ENCODE measurements around the gene MRPL9.

Gene MRPL9

GRCh38 chr1:151716771-151717631 lies 46.3 kb downstream of the MRPL9 start, which contains the start of gene CELF3:
TSS of gene CELF3 (minus strand) at chr1:151716803. CDS start at chr1:151716020, 783 bp downstream.
- H3K9ac ChIP-seq (ENCODE audit: low read length): peak within 1 kb of the TSS; percentile 42
- peaks cover 7% of the 10 kb centered on the region; the same call in 1 of the 2 replicates for H3K4me1 ChIP-seq (ENCODE audit: control insufficient read depth, insufficient read depth, low read length)
- H3K36me3 ChIP-seq (ENCODE audit: control insufficient read depth, insufficient read depth, low read length): no peaks in the 10 kb centered on the region
- peak within 1 kb of the TSS; percentile 86 for H3K27ac ChIP-seq (ENCODE audit: low read depth, low read length)
- peak within 1 kb of the TSS; percentile 53 for H3K4me3 ChIP-seq (ENCODE audit: low read depth, low read length)
- H3K27me3 ChIP-seq (ENCODE audit: control insufficient read depth, insufficient read depth, low read length): peaks cover 60% of the 10 kb centered on the region
- no peaks in the 10 kb centered on the region for H3K9me3 ChIP-seq (ENCODE audit: control insufficient read depth, insufficient read depth, low read depth, low read length)

DNA sequence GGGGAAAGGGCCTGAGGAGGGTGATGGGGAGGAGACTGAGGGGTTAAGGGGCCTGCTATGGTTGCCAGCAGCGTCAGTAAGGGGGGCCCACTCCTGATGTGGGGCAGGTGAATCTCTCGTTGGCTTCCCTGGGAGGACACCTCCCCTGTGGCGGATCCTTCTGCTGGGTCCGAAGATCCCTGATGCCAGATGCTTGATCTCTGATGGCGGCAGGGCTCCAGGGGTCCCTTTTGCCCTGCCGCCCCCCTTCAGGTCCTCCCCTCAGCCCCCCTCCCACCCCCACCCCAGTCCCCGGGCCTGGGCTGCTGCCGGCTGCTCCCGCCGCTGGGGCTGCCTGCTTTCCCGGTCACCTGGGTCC lies 46.9 kb downstream of the MRPL9 start:
- Histone ChIP-seq H3K9me3 (ENCODE audit: control insufficient read depth, insufficient read depth, low read depth, low read length) (no peaks in the 10 kb centered on the region), H3K9ac (ENCODE audit: low read length) (no peak overlapping the region), H3K4me1 (ENCODE audit: control insufficient read depth, insufficient read depth, low read length) (0 out of 2 replicates have a peak, but pooled peaks cover 3% of the 10 kb centered on the region), H3K36me3 (ENCODE audit: control insufficient read depth, insufficient read depth, low read length) (no peaks in the 10 kb centered on the region), H3K27me3 (ENCODE audit: control insufficient read depth, insufficient read depth, low read length) (peaks cover 54% of the 10 kb centered on the region), H3K27ac (ENCODE audit: low read depth, low read length) (no peak overlapping the region), H3K4me3 (ENCODE audit: low read depth, low read length) (peak overlapping the region; percentile 53)

DNA sequence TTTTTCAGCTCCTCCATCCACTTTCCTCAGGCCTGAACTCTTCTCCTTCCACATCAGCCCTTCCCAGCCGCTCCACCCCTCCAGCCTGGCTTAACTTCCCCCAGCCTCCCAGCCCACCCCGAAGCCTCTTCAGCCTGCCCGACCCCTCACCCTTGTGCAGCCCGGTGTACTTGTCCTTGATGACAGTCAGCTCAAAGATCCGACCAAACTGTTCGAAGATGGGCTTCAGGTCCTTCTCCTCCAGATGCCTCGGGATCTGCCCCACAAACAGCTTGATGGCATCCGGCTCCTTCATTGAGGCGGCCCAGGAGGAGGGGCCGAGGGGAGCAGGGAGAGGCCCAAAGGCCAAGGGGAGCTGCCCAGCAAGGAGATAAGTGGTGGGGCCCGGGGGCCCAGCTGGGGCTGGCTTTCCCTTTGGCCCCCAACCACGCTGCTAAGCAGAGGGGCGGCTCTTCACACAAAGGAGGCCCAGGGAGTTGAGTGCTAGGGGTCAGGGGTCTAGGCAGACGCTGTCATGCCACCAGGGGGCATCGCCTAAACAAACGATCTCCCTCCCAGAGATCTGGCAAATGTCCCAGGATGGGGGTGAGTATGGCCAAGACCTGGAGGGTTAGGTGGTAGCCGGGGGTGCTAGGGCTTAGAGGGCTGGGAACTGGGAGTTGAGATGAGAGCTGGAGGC lies 47.4 kb downstream of the MRPL9 start:
- H3K27me3 ChIP-seq (ENCODE audit: control insufficient read depth, insufficient read depth, low read length): peaks cover 50% of the 10 kb centered on the region
- no peaks in the 10 kb centered on the region for H3K36me3 ChIP-seq (ENCODE audit: control insufficient read depth, insufficient read depth, low read length)
- peak overlapping the region; percentile 52 for H3K4me3 ChIP-seq (ENCODE audit: low read depth, low read length)
- H3K4me1 ChIP-seq (ENCODE audit: control insufficient read depth, insufficient read depth, low read length): 0 out of 2 replicates have a peak, but pooled peaks cover 3% of the 10 kb centered on the region
- no peak overlapping the region for H3K9ac ChIP-seq (ENCODE audit: low read length)
- no peak overlapping the region for H3K27ac ChIP-seq (ENCODE audit: low read depth, low read length)
- H3K9me3 ChIP-seq (ENCODE audit: control insufficient read depth, insufficient read depth, low read depth, low read length): no peaks in the 10 kb centered on the region

GRCh38 chr1:151714820-151715725 lies 48.2 kb downstream of the MRPL9 start:
- H3K27me3 ChIP-seq (ENCODE audit: control insufficient read depth, insufficient read depth, low read length): peaks cover 42% of the 10 kb centered on the region

GRCh38 chr1:151713874-151714273 lies 49.4 kb downstream of the MRPL9 start:
- no peak overlapping the region for H3K27ac ChIP-seq (ENCODE audit: low read depth, low read length)
- no peaks in the 10 kb centered on the region for H3K36me3 ChIP-seq (ENCODE audit: control insufficient read depth, insufficient read depth, low read length)
- peaks cover 30% of the 10 kb centered on the region for H3K27me3 ChIP-seq (ENCODE audit: control insufficient read depth, insufficient read depth, low read length)

More at GRCh38 chr1:151714820-151715725, 48.2 kb downstream of the MRPL9 start:
- Histone ChIP-seq H3K36me3 (ENCODE audit: control insufficient read depth, insufficient read depth, low read length) (no peaks in the 10 kb centered on the region), H3K9me3 (ENCODE audit: control insufficient read depth, insufficient read depth, low read depth, low read length) (no peaks in the 10 kb centered on the region), H3K4me1 (ENCODE audit: control insufficient read depth, insufficient read depth, low read length) (0 out of 2 replicates have a peak, but pooled peaks cover 3% of the 10 kb centered on the region), H3K9ac (ENCODE audit: low read length) (no peak overlapping the region), H3K4me3 (ENCODE audit: low read depth, low read length) (no peak overlapping the region), H3K27ac (ENCODE audit: low read depth, low read length) (no peak overlapping the region)

GRCh38 chr1:151713044-151713443 lies 50.3 kb downstream of the MRPL9 start:
- no peak overlapping the region for H3K27ac ChIP-seq (ENCODE audit: low read depth, low read length)

More at GRCh38 chr1:151713874-151714273, 49.4 kb downstream of the MRPL9 start:
- no peaks in the 10 kb centered on the region for H3K9me3 ChIP-seq (ENCODE audit: control insufficient read depth, insufficient read depth, low read depth, low read length)
- 0 out of 2 replicates have a peak, but pooled peaks cover 3% of the 10 kb centered on the region for H3K4me1 ChIP-seq (ENCODE audit: control insufficient read depth, insufficient read depth, low read length)
- H3K4me3 ChIP-seq (ENCODE audit: low read depth, low read length): no peak overlapping the region
- H3K9ac ChIP-seq (ENCODE audit: low read length): no peak overlapping the region

GRCh38 chr1:151711951-151712350 lies 51.3 kb downstream of the MRPL9 start:
- no peak overlapping the region for H3K4me3 ChIP-seq (ENCODE audit: low read depth, low read length)
- no peaks in the 10 kb centered on the region for H3K4me1 ChIP-seq (ENCODE audit: control insufficient read depth, insufficient read depth, low read length)
- no peaks in the 10 kb centered on the region for H3K36me3 ChIP-seq (ENCODE audit: control insufficient read depth, insufficient read depth, low read length)
- H3K27me3 ChIP-seq (ENCODE audit: control insufficient read depth, insufficient read depth, low read length): peaks cover 12% of the 10 kb centered on the region; the same call in 1 of the 2 replicates
- H3K9me3 ChIP-seq (ENCODE audit: control insufficient read depth, insufficient read depth, low read depth, low read length): no peaks in the 10 kb centered on the region
- H3K27ac ChIP-seq (ENCODE audit: low read depth, low read length): no peak overlapping the region
- no peak overlapping the region for H3K9ac ChIP-seq (ENCODE audit: low read length)

More at GRCh38 chr1:151713044-151713443, 50.3 kb downstream of the MRPL9 start:
- 0 out of 2 replicates have a peak, but pooled peaks cover 3% of the 10 kb centered on the region for H3K4me1 ChIP-seq (ENCODE audit: control insufficient read depth, insufficient read depth, low read length)
- H3K36me3 ChIP-seq (ENCODE audit: control insufficient read depth, insufficient read depth, low read length): no peaks in the 10 kb centered on the region
- H3K9ac ChIP-seq (ENCODE audit: low read length): no peak overlapping the region
- H3K9me3 ChIP-seq (ENCODE audit: control insufficient read depth, insufficient read depth, low read depth, low read length): no peaks in the 10 kb centered on the region
- H3K4me3 ChIP-seq (ENCODE audit: low read depth, low read length): no peak overlapping the region
- H3K27me3 ChIP-seq (ENCODE audit: control insufficient read depth, insufficient read depth, low read length): peaks cover 22% of the 10 kb centered on the region

DNA sequence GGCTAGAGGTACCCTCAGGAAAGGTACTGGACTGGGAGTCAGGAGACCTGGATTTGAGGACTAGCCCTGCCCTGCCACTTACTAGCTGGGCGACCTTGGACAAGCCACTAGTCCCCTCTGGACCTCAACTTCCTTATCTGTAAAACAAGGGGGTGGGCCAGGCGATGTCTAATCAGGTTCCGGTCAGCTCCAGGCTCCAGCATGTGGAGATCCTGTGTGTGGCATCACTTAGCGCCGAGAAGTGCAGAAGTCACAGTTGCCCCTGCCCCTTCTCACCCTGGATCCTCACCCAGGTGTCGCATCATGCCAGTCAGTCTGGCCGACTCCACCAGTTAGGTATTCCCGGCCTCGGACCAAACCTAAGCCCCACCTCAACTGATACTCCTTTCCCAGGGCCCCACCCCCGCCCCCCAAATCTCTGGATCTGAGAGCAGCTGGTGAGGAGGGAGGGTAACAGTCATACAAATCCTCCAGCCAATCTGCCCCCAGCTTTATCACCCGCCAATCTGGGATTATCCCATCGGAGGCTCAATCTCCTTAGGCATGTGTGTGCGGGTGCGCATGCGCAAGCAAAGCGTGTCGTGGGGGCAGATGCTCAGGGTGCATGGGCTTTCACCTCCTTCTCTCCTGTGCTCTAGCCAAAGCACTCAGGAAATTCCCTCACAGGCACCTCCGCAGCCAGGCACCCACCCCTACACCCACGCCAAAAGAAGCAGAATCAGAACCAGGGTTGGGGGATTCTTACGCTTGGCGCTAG lies 52.1 kb downstream of the MRPL9 start:
- H3K9ac ChIP-seq (ENCODE audit: low read length): no peak overlapping the region
- H3K27me3 ChIP-seq (ENCODE audit: control insufficient read depth, insufficient read depth, low read length): peaks cover 12% of the 10 kb centered on the region; the same call in 1 of the 2 replicates
- no peaks in the 10 kb centered on the region for H3K36me3 ChIP-seq (ENCODE audit: control insufficient read depth, insufficient read depth, low read length)
- no peaks in the 10 kb centered on the region for H3K9me3 ChIP-seq (ENCODE audit: control insufficient read depth, insufficient read depth, low read depth, low read length)
- no peak overlapping the region for H3K4me3 ChIP-seq (ENCODE audit: low read depth, low read length)
- H3K4me1 ChIP-seq (ENCODE audit: control insufficient read depth, insufficient read depth, low read length): no peaks in the 10 kb centered on the region
- no peak overlapping the region for H3K27ac ChIP-seq (ENCODE audit: low read depth, low read length)

DNA sequence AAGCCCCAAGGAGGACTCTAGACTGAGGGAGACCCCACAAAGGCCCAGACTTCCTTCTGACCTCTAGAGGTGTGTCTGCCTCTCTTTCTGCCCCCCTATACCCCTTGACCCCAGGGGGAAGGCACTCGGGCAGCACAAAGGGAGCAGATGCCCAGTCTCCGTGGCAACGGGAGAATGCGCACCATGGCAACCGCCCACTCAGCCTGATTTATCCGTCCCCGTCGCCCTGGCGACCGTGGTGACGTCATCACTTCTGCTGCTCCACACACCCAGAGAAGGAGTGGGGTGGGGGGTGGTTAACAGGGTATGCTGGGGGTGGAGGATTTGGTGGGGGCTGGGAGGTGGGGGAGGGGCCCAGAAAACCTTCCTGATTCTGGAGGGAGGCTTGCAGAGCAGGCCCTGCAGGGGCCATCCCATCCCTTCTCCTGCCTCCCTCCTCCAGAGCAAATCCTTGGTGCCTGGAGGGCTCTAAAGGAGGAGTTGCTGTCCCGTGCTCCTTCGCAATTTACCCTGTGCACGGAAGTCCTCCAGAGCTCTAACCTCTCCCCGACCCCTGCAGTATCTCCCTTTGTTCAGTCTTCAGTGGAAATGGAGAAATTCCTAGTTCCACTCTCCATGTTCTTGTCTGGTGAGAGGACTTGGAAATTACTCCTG lies 53.0 kb downstream of the MRPL9 start:
- H3K4me1 ChIP-seq (ENCODE audit: control insufficient read depth, insufficient read depth, low read length): no peaks in the 10 kb centered on the region
- H3K9ac ChIP-seq (ENCODE audit: low read length): no peak overlapping the region
- no peak overlapping the region for H3K27ac ChIP-seq (ENCODE audit: low read depth, low read length)
- H3K4me3 ChIP-seq (ENCODE audit: low read depth, low read length): no peak overlapping the region
- H3K36me3 ChIP-seq (ENCODE audit: control insufficient read depth, insufficient read depth, low read length): no peaks in the 10 kb centered on the region
- H3K27me3 ChIP-seq (ENCODE audit: control insufficient read depth, insufficient read depth, low read length): peaks cover 12% of the 10 kb centered on the region; the same call in 1 of the 2 replicates
- no peaks in the 10 kb centered on the region for H3K9me3 ChIP-seq (ENCODE audit: control insufficient read depth, insufficient read depth, low read depth, low read length)

Measured in HUES6 (cell line).